CD4-positive, alpha-beta T cell (primary cell): ENCODE results near the gene INPP5D. TPM values are rescaled to one million over a fixed set of nuclear protein-coding genes. Genes with fewer than 3 reads are reported as not detected.

Source experiments
- ATAC-seq: fragments of 200-7000 bp; cut with Tn5 transposase; one replicate; pipeline ENCODE4 v1.10.0; 2022; ENCODE audit warnings: mild to moderate bottlenecking; ENCODE audit not compliant: poor library complexity
- CTCF ChIA-PET: fragments of 350-600 bp; sonication (Branson Sonifier 250); formaldehyde crosslinking; loops from one replicate; lab custom pipeline; 2021; ENCODE audit warnings: antibody characterized with exemption, inconsistent platforms; lab: Charles Lee
- POLR2A ChIA-PET: fragments of 350-600 bp; sonication (Branson Sonifier 250); formaldehyde crosslinking; loops from one replicate; lab custom pipeline; 2021; ENCODE audit warnings: antibody characterized with exemption, inconsistent platforms; lab: Charles Lee
- DNase-seq, 14 experiments: peaks; one replicate each; pipeline ENCODE4 v3.0.0-alpha.2; 2013 to 2020; ENCODE audit warnings: mixed read lengths in 2 of 14
- H3K27ac ChIP-seq, 2 donors: one replicate each; pipeline versions ENCODE4 v1.5.1 to v1.7.0; 2013; ENCODE audit warnings: low read length in 2 of 2, low read depth in 1 of 2, mild to moderate bottlenecking in 1 of 2
- H3K27me3 ChIP-seq, 2 experiments: 1 replicate in 1 of 2; 2 replicates in 1 of 2; pipeline versions ENCODE4 v1.6.1 to v1.7.0; 2013; ENCODE audit warnings: low read length in 2 of 2, control low read depth in 1 of 2, mild to moderate bottlenecking in 1 of 2, moderate library complexity in 1 of 2; ENCODE audit not compliant: insufficient read depth in 2 of 2, control insufficient read depth in 1 of 2
- H3K36me3 ChIP-seq: one replicate; pipeline ENCODE4 v1.6.1; 2013; ENCODE audit warnings: low read length, control low read depth; ENCODE audit not compliant: insufficient read depth
- H3K4me1 ChIP-seq: one replicate; pipeline ENCODE4 v1.6.1; 2013; ENCODE audit warnings: low read length, control low read depth; ENCODE audit not compliant: insufficient read depth
- H3K4me3 ChIP-seq: one replicate; pipeline ENCODE4 v1.5.1; 2013; ENCODE audit warnings: mild to moderate bottlenecking, low read length, moderate library complexity
- H3K9me3 ChIP-seq, 2 experiments: 1 replicate in 1 of 2; 2 replicates in 1 of 2; pipeline versions ENCODE4 v1.6.1 to v1.7.0; 2013; ENCODE audit warnings: low read length in 2 of 2, mild to moderate bottlenecking in 2 of 2, control low read depth in 1 of 2, moderate library complexity in 1 of 2; ENCODE audit not compliant: control insufficient read depth in 1 of 2, insufficient read depth in 1 of 2
- H3K27ac Mint-ChIP-seq: one replicate; pipeline ENCODE4 v1.8.0; 2020; ENCODE audit warnings: mixed read lengths
- H3K27me3 Mint-ChIP-seq: one replicate; pipeline ENCODE4 v1.8.0; 2021; ENCODE audit warnings: mixed read lengths
- H3K36me3 Mint-ChIP-seq: one replicate; pipeline ENCODE4 v1.8.0; 2021; ENCODE audit warnings: low read depth, mixed read lengths
- H3K4me1 Mint-ChIP-seq: one replicate; pipeline ENCODE4 v1.8.0; 2021; ENCODE audit warnings: low read depth, mixed read lengths
- H3K4me3 Mint-ChIP-seq: one replicate; pipeline ENCODE4 v1.8.0; 2020; ENCODE audit warnings: mild to moderate bottlenecking, mixed read lengths
- H3K9me3 Mint-ChIP-seq: one replicate; pipeline ENCODE4 v1.8.0; 2020; ENCODE audit warnings: mixed read lengths
- CTCF ChIP-seq: fragments of 200-600 bp; IDR thresholded peaks from one replicate; pipeline ENCODE4 v1.8.0; 2022; ENCODE audit warnings: antibody characterized with exemption, mild to moderate bottlenecking
- intact Hi-C, 2 experiments: fragments of 100-400 bp; cut with DNase I in 1 of 2; cut with micrococcal nuclease in 1 of 2; formaldehyde crosslinking; loops; one replicate each; pipeline versions ENCODE4 v1.15.1 to v1.9.0; 2023 to 2025; cut with DNase I, micrococcal nuclease
- total RNA-seq, 174 experiments: library from RNA in 2 of 174; stranded (reverse) in 2 of 174; gene quantifications; one replicate each; pipeline ENCODE4 v1.2.3 and lab custom pipeline; 2021 to 2026

The INPP5D gene
- total RNA-seq, 2 experiments from 2014 or later, result 141 to 154 TPM

- intact Hi-C loops, result no loop called here
- peaks cover 80% of the 10 kb centered on the region for H3K4me1 Mint-ChIP-seq
- Histone ChIP-seq H3K27ac (no peak overlapping the region), H3K4me3 (no peak overlapping the region), H3K9me3 (peaks cover 0 to 8% of the 10 kb centered on the region in 2 experiments), H3K36me3 (peaks cover 23% of the 10 kb centered on the region), H3K4me1 (peaks cover 73% of the 10 kb centered on the region), H3K27me3 (no peaks in the 10 kb centered on the region)
- no peaks in the 10 kb centered on the region for H3K27me3 Mint-ChIP-seq
- no peak for TF ChIP-seq CTCF
- POLR2A ChIA-PET, result no interaction called here
- no peak for ATAC-seq
- peak overlapping the region; percentile 56 for H3K27ac Mint-ChIP-seq
- no peak overlapping the region for H3K4me3 Mint-ChIP-seq
- peaks cover 42% of the 10 kb centered on the region for H3K36me3 Mint-ChIP-seq
- no peaks in the 10 kb centered on the region for H3K9me3 Mint-ChIP-seq
- CTCF ChIA-PET, result interaction anchor here (1.4 kb wide), 1 partner anchor 11 kb away, joined by 3 read pairs; no protein-coding TSS in a partner anchor
- no peak for DNase-seq
Observed at GRCh38 chr2:233107831-233108300, 47.7 kb downstream of the INPP5D start.

- Histone ChIP-seq H3K4me1 (peaks cover 76% of the 10 kb centered on the region), H3K9me3 (peaks cover 0 to 8% of the 10 kb centered on the region in 2 experiments), H3K27ac (no peak overlapping the region), H3K36me3 (peaks cover 27% of the 10 kb centered on the region), H3K27me3 (no peaks in the 10 kb centered on the region), H3K4me3 (no peak overlapping the region)
- ChIA-PET CTCF (interaction anchor here (1.4 kb wide), 1 partner anchor 12 kb away, joined by 3 read pairs; no protein-coding TSS in a partner anchor), POLR2A (interaction anchor here (1.3 kb wide), 1 partner anchor 8 kb away, joined by 3 read pairs; no protein-coding TSS in a partner anchor)
- H3K36me3 Mint-ChIP-seq, result peaks cover 43% of the 10 kb centered on the region
- no peak overlapping the region for H3K4me3 Mint-ChIP-seq
- peak overlapping the region; percentile 56 for H3K27ac Mint-ChIP-seq
- H3K4me1 Mint-ChIP-seq, result peaks cover 83% of the 10 kb centered on the region
- DNase-seq, result no peak
- TF ChIP-seq CTCF, result no peak
- ATAC-seq, result no peak
- intact Hi-C loops, result no loop called here
- no peaks in the 10 kb centered on the region for H3K27me3 Mint-ChIP-seq
- no peaks in the 10 kb centered on the region for H3K9me3 Mint-ChIP-seq
Observed at GRCh38 chr2:233108611-233109490, 48.7 kb downstream of the INPP5D start.

GRCh38 chr2:233111427-233111826, 51.3 kb downstream of the INPP5D start:
- peaks cover 84% of the 10 kb centered on the region for H3K4me1 Mint-ChIP-seq
- no peaks in the 10 kb centered on the region for H3K27me3 ChIP-seq
- ChIA-PET POLR2A (no interaction called here), CTCF (no interaction called here)
- peaks cover 36% of the 10 kb centered on the region for H3K36me3 Mint-ChIP-seq
- H3K27me3 Mint-ChIP-seq, result no peaks in the 10 kb centered on the region
- H3K4me3 Mint-ChIP-seq, result no peak overlapping the region
- H3K4me1 ChIP-seq, result peaks cover 71% of the 10 kb centered on the region
- no peak for TF ChIP-seq CTCF
- intact Hi-C loops, result loop anchor here in 1 of 2 experiments (10.0 kb wide), 1 partner anchor 47 kb away; the partner anchor contains the start of gene INPP5D
- H3K9me3 ChIP-seq, result no peaks in the 10 kb centered on the region
- H3K9me3 Mint-ChIP-seq, result no peaks in the 10 kb centered on the region
- no peak for ATAC-seq
- peaks cover 25% of the 10 kb centered on the region for H3K36me3 ChIP-seq
- no peak overlapping the region for H3K27ac ChIP-seq
- no peak overlapping the region for H3K27ac Mint-ChIP-seq
- DNase-seq, result no peak
- no peak overlapping the region for H3K4me3 ChIP-seq
